ENCODE data around the gene VPS18.

VPS18 gene

DNA sequence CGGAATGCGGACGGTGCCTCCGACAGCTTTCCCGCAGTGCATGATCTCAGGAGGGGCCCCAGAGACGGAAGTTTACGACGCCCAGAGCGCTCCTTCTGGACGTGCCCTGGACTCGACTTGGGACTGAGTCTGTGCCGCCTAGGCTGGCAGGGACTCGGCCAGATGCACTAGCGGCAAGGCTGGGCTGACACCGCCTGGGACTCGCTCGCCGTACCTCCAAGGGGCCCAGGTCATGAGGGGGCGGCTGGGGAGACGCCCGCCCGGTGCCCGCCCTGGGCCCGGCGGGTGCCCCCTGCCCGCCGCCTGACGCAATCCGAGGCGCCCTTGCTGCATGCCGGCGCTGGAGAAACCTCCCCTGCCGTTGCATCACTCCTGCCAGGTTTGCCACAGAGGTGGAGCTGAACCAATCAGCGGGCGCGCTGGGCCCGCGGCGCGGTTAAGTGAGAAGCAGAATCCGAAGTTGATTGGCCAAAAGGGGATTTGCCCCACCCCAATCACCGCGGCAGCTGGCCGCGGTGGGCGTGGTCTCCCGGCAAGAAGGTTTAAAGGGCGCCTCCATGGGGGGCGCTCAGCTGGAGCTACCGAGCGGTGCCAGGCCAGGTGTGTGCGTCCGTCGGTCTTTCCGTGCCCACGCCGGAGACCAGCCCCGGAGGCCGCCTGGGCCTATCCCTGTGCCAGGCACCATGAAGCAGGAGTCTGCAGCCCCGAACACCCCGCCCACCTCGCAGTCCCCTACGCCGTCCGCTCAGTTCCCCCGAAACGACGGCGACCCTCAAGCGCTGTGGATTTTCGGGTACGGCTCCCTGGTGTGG, 58.9 kb downstream of the VPS18 start, which contains the start of gene CHAC1:
Gene CHAC1, plus strand, starts transcription at position 571 of the 812 bp plus-strand sequence. Its CDS starts 113 bp downstream, at position 684.
- Histone ChIP-seq H3K4me1 (ENCODE audit: insufficient read depth, low read length) (peaks cover 24% of the 10 kb centered on the region), H3K9ac (ENCODE audit: low read depth, low read length) (peak within 1 kb of the TSS; percentile 68), H3K36me3 (ENCODE audit: insufficient read depth, low read length) (peaks cover 12% of the 10 kb centered on the region), H3K9me3 (ENCODE audit: control insufficient read depth, insufficient read depth, low read length) (no peaks in the 10 kb centered on the region)
